RWPE2 (cell line): Measurements from ENCODE around the gene DNM2.

Source experiments
- ATAC-seq: fragments of 200-7000 bp; cut with Tn5 transposase; 3 replicates; pipeline ENCODE4 v1.9.1; 2021; ENCODE audit warnings: low read depth
- DNase-seq: peaks from one replicate; pipeline ENCODE4 v3.0.0-alpha.2; 2020; ENCODE audit warnings: low spot score
- H3K27ac ChIP-seq: fragments of 450-650 bp; 2 replicates; pipeline ENCODE4 v1.5.1; 2017; ENCODE audit warnings: mild to moderate bottlenecking; ENCODE audit not compliant: poor library complexity, severe bottlenecking
- H3K27me3 ChIP-seq: fragments of 250-450 bp; sonication (Bioruptor Pico); 2 replicates; pipeline ENCODE4 v1.5.1; 2021; ENCODE audit warnings: mild to moderate bottlenecking, moderate library complexity; ENCODE audit not compliant: insufficient read depth, poor library complexity, severe bottlenecking
- H3K36me3 ChIP-seq: fragments of 250-450 bp; sonication (Bioruptor Pico); 2 replicates; pipeline ENCODE4 v1.5.1; 2020; ENCODE audit warnings: low read depth, mild to moderate bottlenecking, moderate library complexity
- H3K4me1 ChIP-seq: fragments of 250-450 bp; sonication (Bioruptor Pico); 2 replicates; pipeline ENCODE4 v1.5.1; 2021; ENCODE audit warnings: mild to moderate bottlenecking, moderate library complexity; ENCODE audit not compliant: insufficient read depth, poor library complexity, severe bottlenecking
- H3K4me3 ChIP-seq: fragments of 250-450 bp; sonication (Bioruptor Pico); 2 replicates; pipeline ENCODE4 v1.5.1; 2021; ENCODE audit warnings: mild to moderate bottlenecking, moderate library complexity; ENCODE audit not compliant: severe bottlenecking
- H3K9me3 ChIP-seq: fragments of 250-450 bp; sonication (Bioruptor Pico); 2 replicates; pipeline ENCODE4 v1.5.1; 2021; ENCODE audit warnings: mild to moderate bottlenecking, moderate library complexity; ENCODE audit not compliant: severe bottlenecking
- CTCF ChIP-seq: fragments of 450-650 bp; IDR thresholded peaks from one replicate; pipeline ENCODE4 v1.5.1; 2017; ENCODE audit warnings: mild to moderate bottlenecking, moderate library complexity; ENCODE audit not compliant: poor library complexity, severe bottlenecking

The DNM2 gene

GRCh38 chr19:10749435-10750384, 31.8 kb downstream of the DNM2 start:
- DNase-seq (no peak), ATAC-seq (no peak)
- Histone ChIP-seq H3K27ac (peak overlapping the region; percentile 70), H3K36me3 (no peaks in the 10 kb centered on the region), H3K9me3 (no peaks in the 10 kb centered on the region), H3K27me3 (no peaks in the 10 kb centered on the region), H3K4me3 (no peak overlapping the region), H3K4me1 (peaks cover 34% of the 10 kb centered on the region)
- no peak for TF ChIP-seq CTCF

GRCh38 chr19:10751109-10751953, 33.5 kb downstream of the DNM2 start:
- Histone ChIP-seq H3K36me3 (no peaks in the 10 kb centered on the region), H3K9me3 (no peaks in the 10 kb centered on the region), H3K4me3 (no peak overlapping the region), H3K27me3 (no peaks in the 10 kb centered on the region), H3K27ac (peak overlapping the region; percentile 41), H3K4me1 (peaks cover 34% of the 10 kb centered on the region)
- peak; percentile 15; the same call in 2 of the 3 replicates for ATAC-seq
- no peak for DNase-seq
- TF ChIP-seq CTCF: no peak

- H3K27ac ChIP-seq: no peak overlapping the region
- no peak for ATAC-seq
- no peaks in the 10 kb centered on the region for H3K9me3 ChIP-seq
These were observed 34.5 kb downstream of the DNM2 start for GRCh38 chr19:10752237-10752912.

GRCh38 chr19:10752913-10753704, 35.2 kb downstream of the DNM2 start:
- no peak for TF ChIP-seq CTCF
- ATAC-seq (no peak), DNase-seq (no peak)
- H3K27ac ChIP-seq: no peak overlapping the region
- no peaks in the 10 kb centered on the region for H3K27me3 ChIP-seq
- peaks cover 27% of the 10 kb centered on the region for H3K4me1 ChIP-seq
- no peaks in the 10 kb centered on the region for H3K9me3 ChIP-seq
- H3K4me3 ChIP-seq: no peak overlapping the region
- no peaks in the 10 kb centered on the region for H3K36me3 ChIP-seq

More at GRCh38 chr19:10752237-10752912, 34.5 kb downstream of the DNM2 start:
- DNase-seq: no peak
- H3K4me1 ChIP-seq: peaks cover 29% of the 10 kb centered on the region
- no peaks in the 10 kb centered on the region for H3K27me3 ChIP-seq
- no peak for TF ChIP-seq CTCF
- H3K36me3 ChIP-seq: no peaks in the 10 kb centered on the region
- no peak overlapping the region for H3K4me3 ChIP-seq
